Activated CD4-positive, CD25-positive, alpha-beta regulatory T cell treated with anti-CD3 and anti-CD28 coated beads, Interleukin-2, amount 50 U/mL, for 24 hours (primary cell): ENCODE data around the gene MCM9.

Source experiments
- ATAC-seq, 2 donors: fragments of 150-1000 bp; cut with Tn5 transposase; one replicate each; pipeline ENCODE4 v1.10.0; 2021; ENCODE audit warnings: mild to moderate bottlenecking in 1 of 2, moderate library complexity in 1 of 2

MCM9 gene

GRCh38 chr6:118931436-118931835 is 3.5 kb downstream of the MCM9 start:
- ATAC-seq, result no peak

GRCh38 chr6:118930680-118931079 is 4.3 kb downstream of the MCM9 start:
- ATAC-seq, result no peak

GRCh38 chr6:118923035-118923434 is 11.9 kb downstream of the MCM9 start:
- no peak for ATAC-seq

- ATAC-seq, result no peak
Measured at GRCh38 chr6:118921084-118921483, 13.9 kb downstream of the MCM9 start.

GRCh38 chr6:118918329-118918725 is 16.6 kb downstream of the MCM9 start:
- no peak for ATAC-seq

GRCh38 chr6:118917546-118918328 is 17.2 kb downstream of the MCM9 start:
- no peak for ATAC-seq

GRCh38 chr6:118914598-118914997 is 20.4 kb downstream of the MCM9 start:
- no peak for ATAC-seq

- ATAC-seq, result no peak
Measured at GRCh38 chr6:118913161-118913560, 21.8 kb downstream of the MCM9 start.

GRCh38 chr6:118912646-118913045 is 22.3 kb downstream of the MCM9 start:
- ATAC-seq, result no peak

GRCh38 chr6:118908441-118908840 is 26.5 kb downstream of the MCM9 start:
- ATAC-seq, result no peak

- peak; percentile 69 to 74 for ATAC-seq
Measured at GRCh38 chr6:118905851-118906250, 29.1 kb downstream of the MCM9 start.

GRCh38 chr6:118905084-118905483 is 29.9 kb downstream of the MCM9 start:
- peak; percentile 11 to 52 for ATAC-seq

- ATAC-seq, result no peak
Measured at GRCh38 chr6:118903691-118904090, 31.3 kb downstream of the MCM9 start.

- no peak for ATAC-seq
Measured at GRCh38 chr6:118903138-118903537, 31.8 kb downstream of the MCM9 start.

GRCh38 chr6:118902726-118903125 is 32.2 kb downstream of the MCM9 start:
- peak in 1 of 2 donors; percentile 25 for ATAC-seq

GRCh38 chr6:118899948-118900347 is 35.0 kb downstream of the MCM9 start:
- peak; percentile 80 to 82 for ATAC-seq

GRCh38 chr6:118897386-118897785 is 37.6 kb downstream of the MCM9 start:
- no peak for ATAC-seq

- peak; percentile 10 to 30 for ATAC-seq
Measured at GRCh38 chr6:118896339-118897136, 38.4 kb downstream of the MCM9 start.

GRCh38 chr6:118895859-118896258 is 39.1 kb downstream of the MCM9 start:
- ATAC-seq, result no peak

- ATAC-seq, result no peak
Measured at GRCh38 chr6:118895261-118895560, 39.7 kb downstream of the MCM9 start.

- peak; percentile 20 to 27 for ATAC-seq
Measured at GRCh38 chr6:118894425-118895260, 40.3 kb downstream of the MCM9 start.

- ATAC-seq, result peak; percentile 78
Measured at GRCh38 chr6:118893807-118894424, 41.0 kb downstream of the MCM9 start, which contains the start of gene ASF1A. Gene ASF1A, plus strand, starts transcription at chr6:118894152. Its CDS starts 262 bp downstream, at chr6:118894414.
